ENCODE data around the gene PSTPIP2.

The PSTPIP2 gene

DNA sequence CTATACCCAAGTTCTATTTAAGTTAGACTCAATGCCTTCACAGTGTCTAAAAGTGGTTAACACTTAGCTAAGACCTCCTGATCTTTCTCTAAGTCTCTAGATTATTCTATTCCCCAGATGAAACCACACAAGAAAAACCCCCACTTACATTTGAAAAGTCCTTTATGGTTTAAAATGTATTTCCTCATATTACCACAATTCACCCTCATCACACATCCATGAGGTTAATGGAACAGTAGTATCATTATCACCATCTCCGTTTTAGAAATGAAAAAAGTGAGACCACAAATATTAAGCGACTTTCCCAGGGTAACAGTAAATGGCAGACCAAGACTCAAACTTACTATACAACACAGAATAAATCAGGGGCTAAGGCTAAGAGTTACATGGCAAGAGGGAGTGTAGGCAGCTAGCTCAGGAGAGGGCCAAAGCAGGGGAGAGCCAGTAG lies 133.5 kb downstream of the PSTPIP2 start:
- no peak for DNase-seq
- TF ChIP-seq POLR2A (IDR thresholded peaks at IDR 0.05; ENCODE audit: low read length) (no peak), GATA1 (IDR thresholded peaks at IDR 0.05; ENCODE audit: low read depth, low read length) (no peak)

DNA sequence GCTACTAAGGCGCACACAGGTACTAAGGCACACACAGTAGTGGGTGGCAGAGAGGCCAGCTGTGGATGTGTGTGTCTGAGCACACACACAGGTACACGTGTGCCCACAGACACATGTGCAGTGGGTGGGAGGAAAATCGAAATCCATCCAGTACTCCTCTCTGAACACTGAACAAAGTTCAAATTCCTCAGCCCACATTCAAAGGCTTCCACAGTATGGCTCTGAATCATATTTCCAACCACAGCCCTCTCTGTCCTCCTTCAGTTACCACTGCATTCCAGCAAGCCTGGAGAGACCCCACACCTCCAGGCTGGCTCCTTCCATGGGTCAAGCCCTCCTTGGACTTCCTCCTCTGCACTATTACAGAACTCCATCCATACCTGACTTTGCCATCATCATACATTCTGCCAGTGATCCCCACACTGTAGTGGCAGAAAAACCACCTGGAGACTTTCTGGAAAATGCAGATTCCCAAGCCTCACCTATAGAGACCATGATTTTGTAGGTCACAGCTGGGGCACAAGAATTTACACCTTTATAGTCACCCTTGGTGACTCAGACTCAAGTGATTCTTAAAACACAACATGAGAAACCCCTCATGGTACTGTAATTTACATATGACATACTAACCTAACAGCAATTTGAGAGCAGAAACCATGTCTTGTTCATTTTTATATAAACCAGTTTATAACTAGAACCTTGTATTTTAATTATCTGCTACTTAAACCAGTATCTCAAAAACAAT lies 136.3 kb downstream of the PSTPIP2 start:
- no peak for DNase-seq
- TF ChIP-seq GATA1 (IDR thresholded peaks at IDR 0.05; ENCODE audit: low read depth, low read length), result no peak
- no peak for TF ChIP-seq POLR2A (IDR thresholded peaks at IDR 0.05; ENCODE audit: low read length)

Data from erythroblast (primary cell).